GM06990 (cell line): Measurements from ENCODE around the gene PSMG3.

Experiments used
- DNase-seq: peaks from one replicate; pipeline ENCODE4 v3.0.0-alpha.2; 2011; ENCODE audit not compliant: insufficient read length; ENCODE audit errors: extremely low read depth
- H3K27me3 ChIP-seq: replicated peaks from 2 replicates; pipeline ENCODE4 v1.6.0; 2011; ENCODE audit warnings: low read length; ENCODE audit not compliant: control insufficient read depth, insufficient read depth
- H3K36me3 ChIP-seq: 2 replicates; pipeline ENCODE4 v1.5.1; 2011; ENCODE audit warnings: low read length; ENCODE audit not compliant: control insufficient read depth, insufficient read depth
- H3K4me3 ChIP-seq: replicated peaks from 2 replicates; pipeline ENCODE4 v1.5.1; 2011; ENCODE audit warnings: low read depth, mild to moderate bottlenecking, control low read depth, low read length
- TF ChIP-seq, protein P1 (sequence below): IDR thresholded peaks from 2 replicates; pipeline ENCODE4 v1.5.1; 2011; ENCODE audit warnings: low read length, control low read depth, mild to moderate bottlenecking, inconsistent platforms; ENCODE audit not compliant: insufficient read depth, poor library complexity, severe bottlenecking

PSMG3 gene

DNA sequence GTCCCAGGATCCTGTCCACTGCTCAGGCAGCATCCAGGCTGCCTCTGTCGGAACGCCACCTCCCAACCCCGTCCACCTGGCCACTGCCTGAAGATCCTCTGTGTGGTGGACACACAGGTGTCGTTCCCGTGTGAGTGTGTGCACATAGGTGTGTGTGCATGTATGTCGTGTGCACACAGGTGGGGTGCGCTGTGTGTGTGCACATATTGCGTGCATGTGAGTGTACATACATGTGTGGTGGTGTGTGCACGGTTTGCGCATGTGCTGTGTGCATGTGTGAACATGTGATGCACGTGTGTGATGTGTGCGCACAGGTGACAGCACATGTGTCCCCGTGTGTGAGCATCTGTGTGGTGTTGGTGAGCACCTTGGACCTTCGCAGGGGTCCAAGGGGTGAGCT lies 20.9 kb downstream of the PSMG3 start:
- Histone ChIP-seq H3K4me3 (no peak overlapping the region), H3K27me3 (no peaks in the 10 kb centered on the region), H3K36me3 (no peaks in the 10 kb centered on the region)
- TF ChIP-seq, protein P1, sequence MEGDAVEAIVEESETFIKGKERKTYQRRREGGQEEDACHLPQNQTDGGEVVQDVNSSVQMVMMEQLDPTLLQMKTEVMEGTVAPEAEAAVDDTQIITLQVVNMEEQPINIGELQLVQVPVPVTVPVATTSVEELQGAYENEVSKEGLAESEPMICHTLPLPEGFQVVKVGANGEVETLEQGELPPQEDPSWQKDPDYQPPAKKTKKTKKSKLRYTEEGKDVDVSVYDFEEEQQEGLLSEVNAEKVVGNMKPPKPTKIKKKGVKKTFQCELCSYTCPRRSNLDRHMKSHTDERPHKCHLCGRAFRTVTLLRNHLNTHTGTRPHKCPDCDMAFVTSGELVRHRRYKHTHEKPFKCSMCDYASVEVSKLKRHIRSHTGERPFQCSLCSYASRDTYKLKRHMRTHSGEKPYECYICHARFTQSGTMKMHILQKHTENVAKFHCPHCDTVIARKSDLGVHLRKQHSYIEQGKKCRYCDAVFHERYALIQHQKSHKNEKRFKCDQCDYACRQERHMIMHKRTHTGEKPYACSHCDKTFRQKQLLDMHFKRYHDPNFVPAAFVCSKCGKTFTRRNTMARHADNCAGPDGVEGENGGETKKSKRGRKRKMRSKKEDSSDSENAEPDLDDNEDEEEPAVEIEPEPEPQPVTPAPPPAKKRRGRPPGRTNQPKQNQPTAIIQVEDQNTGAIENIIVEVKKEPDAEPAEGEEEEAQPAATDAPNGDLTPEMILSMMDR: no peak
- DNase-seq: peak; percentile 7

DNA sequence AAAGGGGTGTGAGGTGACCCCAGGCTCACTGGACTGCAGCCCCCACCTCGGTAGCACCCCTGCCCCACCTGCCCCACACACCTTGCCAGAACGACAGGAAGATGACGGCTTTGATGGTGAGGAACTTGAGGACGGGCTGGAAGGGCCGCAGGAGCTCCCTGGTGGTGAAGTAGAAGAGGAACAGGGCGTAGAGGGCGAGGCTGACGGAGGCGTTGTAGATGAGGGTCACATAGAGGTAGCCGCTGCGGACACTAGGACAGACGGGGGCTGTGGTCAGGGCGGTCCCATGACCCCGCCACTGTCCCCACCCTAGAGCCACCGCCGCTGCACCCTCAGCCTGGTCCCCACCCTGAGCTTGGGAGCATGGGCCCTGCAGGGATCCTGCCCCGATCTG lies 21.4 kb downstream of the PSMG3 start:
- TF ChIP-seq, protein P1: peak; percentile 30
- Histone ChIP-seq H3K4me3 (no peak overlapping the region), H3K36me3 (no peaks in the 10 kb centered on the region), H3K27me3 (no peaks in the 10 kb centered on the region)
- peak; percentile 10 for DNase-seq

DNA sequence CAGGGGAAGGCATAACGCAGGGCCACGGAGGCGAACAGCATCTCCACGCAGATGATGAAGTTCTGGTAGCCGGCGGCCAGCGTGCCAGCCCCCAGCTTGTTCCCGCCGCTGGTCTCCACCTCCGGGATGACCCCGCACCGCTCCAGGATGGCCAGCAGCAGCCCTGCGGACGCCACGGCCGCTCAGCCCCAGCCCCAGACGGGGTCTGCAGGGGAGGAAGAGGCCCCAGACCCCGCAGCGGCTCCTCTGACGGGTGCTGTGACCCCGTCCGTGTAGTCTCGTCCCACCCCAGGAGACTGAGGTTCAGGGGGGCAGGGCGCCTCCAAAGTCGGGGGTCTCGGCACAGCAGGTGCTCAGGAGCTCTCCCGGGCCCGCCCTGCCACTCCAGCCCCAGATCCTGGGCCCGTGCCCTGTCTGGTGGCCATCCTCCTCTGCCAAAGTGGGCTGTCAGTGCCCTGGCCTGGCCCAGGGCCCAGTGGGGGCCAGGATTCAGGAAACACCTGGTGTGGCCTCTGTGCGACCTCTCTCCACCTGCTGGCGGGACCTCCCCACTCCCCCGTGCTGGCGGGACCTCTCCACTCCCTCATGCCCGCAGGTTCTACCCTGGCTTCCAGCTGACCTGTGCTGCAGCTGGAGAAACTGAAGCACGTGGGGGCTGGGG lies 21.9 kb downstream of the PSMG3 start:
- DNase-seq: peak; percentile 9
- Histone ChIP-seq H3K27me3 (no peaks in the 10 kb centered on the region), H3K36me3 (peaks cover 2% of the 10 kb centered on the region; the same call in 1 of the 2 replicates), H3K4me3 (no peak overlapping the region)
- TF ChIP-seq, protein P1: no peak

DNA sequence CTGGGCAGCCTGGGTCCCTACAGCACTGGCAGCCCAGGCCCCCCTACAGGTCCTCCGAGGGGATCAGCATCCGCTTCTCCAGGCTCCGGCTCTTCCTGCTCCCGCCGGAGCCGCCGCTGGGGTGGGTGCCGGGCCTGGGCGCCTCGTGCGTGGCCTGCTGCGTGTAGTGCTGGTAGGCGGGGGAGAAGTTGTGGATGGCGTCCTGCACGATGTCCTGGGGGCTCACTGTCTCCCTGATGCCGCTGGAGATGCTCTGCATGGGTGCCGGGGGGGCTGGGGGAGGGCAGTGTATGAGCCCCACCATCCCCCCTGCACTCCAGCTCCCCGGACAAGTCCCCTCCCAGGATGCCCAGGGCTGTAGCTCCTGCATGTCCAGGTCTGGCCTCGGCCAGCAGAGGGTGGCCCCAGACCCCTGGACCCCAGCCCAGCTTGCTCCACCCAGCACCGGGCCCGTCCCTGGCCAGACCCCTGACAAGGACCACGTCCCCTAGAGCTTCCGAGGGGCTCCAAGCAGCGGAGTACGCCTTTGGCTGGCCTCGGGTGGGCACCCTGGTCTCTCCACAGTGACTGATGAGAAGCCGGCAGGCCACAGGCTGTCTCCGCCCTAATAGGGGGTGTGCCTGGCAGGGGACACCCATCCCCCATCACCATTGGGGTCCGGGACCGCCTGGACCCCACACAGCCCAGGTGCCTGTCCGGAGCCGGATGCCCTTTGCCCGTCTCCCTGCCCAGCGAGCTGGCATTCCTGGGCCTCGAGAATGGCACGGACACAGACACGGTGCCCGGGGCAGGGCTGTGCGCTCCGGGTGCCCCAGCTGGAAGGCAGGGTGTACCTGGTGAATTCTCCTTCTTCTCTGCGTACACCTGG lies 22.7 kb downstream of the PSMG3 start:
- DNase-seq: peak; percentile 15
- Histone ChIP-seq H3K4me3 (no peak overlapping the region), H3K36me3 (peaks cover 2% of the 10 kb centered on the region; the same call in 1 of the 2 replicates), H3K27me3 (no peaks in the 10 kb centered on the region)
- TF ChIP-seq, protein P1: no peak

DNA sequence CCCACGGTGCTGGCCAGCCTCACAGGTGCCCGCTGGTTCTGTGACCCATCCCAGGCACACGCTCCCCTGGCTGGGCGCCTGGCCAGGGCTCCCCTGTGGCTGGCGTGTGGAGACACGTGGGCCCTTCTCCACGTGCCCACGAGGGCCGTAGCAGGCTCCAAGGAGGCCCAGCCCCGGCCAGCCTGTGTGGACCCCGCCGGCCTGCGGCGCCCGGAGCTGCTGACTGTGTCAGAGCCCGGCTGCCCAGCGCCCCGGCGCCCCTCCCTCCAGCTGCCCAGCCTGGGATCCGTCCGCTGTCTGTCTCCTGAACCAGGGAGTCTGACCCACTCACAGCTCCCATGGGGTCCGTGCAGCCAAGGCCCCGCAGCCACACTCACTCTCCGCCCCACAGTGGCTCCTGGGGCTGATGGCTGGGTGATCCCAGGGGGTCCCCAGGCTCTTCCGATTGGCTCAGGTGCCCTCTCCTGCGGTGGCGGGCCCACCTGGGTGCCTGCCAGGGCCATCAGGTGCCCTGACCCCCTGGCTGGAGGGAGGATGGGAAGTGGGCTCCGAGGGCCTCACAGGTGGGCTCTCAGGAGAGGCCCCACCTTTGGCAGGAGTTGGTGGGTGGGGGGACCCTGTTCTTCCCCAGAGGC lies 23.4 kb downstream of the PSMG3 start:
- H3K4me3 ChIP-seq: no peak overlapping the region
- peaks cover 3% of the 10 kb centered on the region for H3K36me3 ChIP-seq
- H3K27me3 ChIP-seq: no peaks in the 10 kb centered on the region
- TF ChIP-seq, protein P1: no peak
- DNase-seq: no peak
